Measurements from ENCODE around the gene EFCAB14. TPM values are rescaled to one million over a fixed set of nuclear protein-coding genes. Genes with fewer than 3 reads are reported as not detected.

EFCAB14 gene
- total and polyA plus RNA-seq, 2 of the 8 experiments (the other 6 are each of a cell fraction or from before 2014, with no cell fraction given), result 19.4 to 40.4 TPM

DNA sequence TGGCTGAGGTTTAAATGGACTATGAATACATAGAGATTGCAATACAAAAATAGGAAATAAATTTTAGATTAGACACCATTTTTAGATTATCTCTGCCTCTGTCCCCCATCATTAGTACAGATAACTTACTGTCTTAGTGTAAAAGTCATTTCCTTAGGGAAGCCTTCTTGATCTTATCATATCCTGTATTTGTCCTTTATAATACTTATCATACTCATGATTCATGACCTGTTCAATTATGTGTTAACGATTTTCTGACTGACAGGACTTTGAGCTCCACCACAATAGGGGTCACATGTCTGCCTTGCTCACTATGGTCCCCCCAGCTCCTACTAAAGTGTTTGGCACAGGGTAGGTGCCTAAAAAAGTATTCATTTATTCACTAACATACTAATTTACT, 32.7 kb downstream of the EFCAB14 start (continued):
- no peak for TF ChIP-seq CHD7 (IDR thresholded peaks at IDR 0.05; ENCODE audit: insufficient replicate concordance, low read length)
- no peak for TF ChIP-seq EZH2 (IDR thresholded peaks at IDR 0.05; ENCODE audit: low read depth, low read length, severe bottlenecking)
- TF ChIP-seq ATF3 (IDR thresholded peaks at IDR 0.05; ENCODE audit: insufficient read depth, low read depth, low read length), result no peak
- no peak for TF ChIP-seq KDM5A (IDR thresholded peaks at IDR 0.05; ENCODE audit: low read length)
- TF ChIP-seq POLR2A (IDR thresholded peaks at IDR 0.05; ENCODE audit: control extremely low read depth in 1 of 2, low read depth in 2 of 2, low read length in 2 of 2), result no peak
- TF ChIP-seq KDM1A (IDR thresholded peaks at IDR 0.05; ENCODE audit: borderline replicate concordance, low read length), result no peak
- TF ChIP-seq TBP (IDR thresholded peaks at IDR 0.05; ENCODE audit: low read depth, low read length), result no peak
- TF ChIP-seq CHD1 (IDR thresholded peaks at IDR 0.05; ENCODE audit: low read depth, low read length), result no peak
- no peak for TF ChIP-seq BACH1 (IDR thresholded peaks at IDR 0.05; ENCODE audit: low read length)
- TF ChIP-seq KDM4A (IDR thresholded peaks at IDR 0.05; ENCODE audit: low read depth, low read length, severe bottlenecking), result no peak
- no peak for TF ChIP-seq SIX5 (IDR thresholded peaks at IDR 0.05; ENCODE audit: low read depth, low read length)
- TF ChIP-seq E2F6 (IDR thresholded peaks at IDR 0.05), result no peak
